MM.1S (cell line): ENCODE measurements around the gene PDE3B.

Experiments used
- EZH2 ChIP-seq: fragments of 300-600 bp; sonication (generic); optimal IDR thresholded peaks from 2 replicates; pipeline ENCODE3; 2017; ENCODE audit warnings: low read depth, mild to moderate bottlenecking, antibody characterized with exemption, low read length, mixed read lengths
- EZH2phosphoT487 ChIP-seq: fragments of 300-600 bp; sonication (generic); IDR thresholded peaks from 2 replicates; pipeline ENCODE4 v1.6.1; 2018; ENCODE audit warnings: antibody characterized with exemption, low read length
- TF ChIP-seq, protein P1 (sequence below): fragments of 300-600 bp; sonication (generic); IDR thresholded peaks from 2 replicates; pipeline ENCODE4 v1.5.1; 2016; ENCODE audit warnings: antibody characterized with exemption, low read length, mixed read lengths

GRCh38 chr11:14617241-14618027 lies 26.2 kb upstream of the PDE3B start:
- TF ChIP-seq EZH2 (no peak), EZH2phosphoT487 (no peak)
- TF ChIP-seq, protein P1, sequence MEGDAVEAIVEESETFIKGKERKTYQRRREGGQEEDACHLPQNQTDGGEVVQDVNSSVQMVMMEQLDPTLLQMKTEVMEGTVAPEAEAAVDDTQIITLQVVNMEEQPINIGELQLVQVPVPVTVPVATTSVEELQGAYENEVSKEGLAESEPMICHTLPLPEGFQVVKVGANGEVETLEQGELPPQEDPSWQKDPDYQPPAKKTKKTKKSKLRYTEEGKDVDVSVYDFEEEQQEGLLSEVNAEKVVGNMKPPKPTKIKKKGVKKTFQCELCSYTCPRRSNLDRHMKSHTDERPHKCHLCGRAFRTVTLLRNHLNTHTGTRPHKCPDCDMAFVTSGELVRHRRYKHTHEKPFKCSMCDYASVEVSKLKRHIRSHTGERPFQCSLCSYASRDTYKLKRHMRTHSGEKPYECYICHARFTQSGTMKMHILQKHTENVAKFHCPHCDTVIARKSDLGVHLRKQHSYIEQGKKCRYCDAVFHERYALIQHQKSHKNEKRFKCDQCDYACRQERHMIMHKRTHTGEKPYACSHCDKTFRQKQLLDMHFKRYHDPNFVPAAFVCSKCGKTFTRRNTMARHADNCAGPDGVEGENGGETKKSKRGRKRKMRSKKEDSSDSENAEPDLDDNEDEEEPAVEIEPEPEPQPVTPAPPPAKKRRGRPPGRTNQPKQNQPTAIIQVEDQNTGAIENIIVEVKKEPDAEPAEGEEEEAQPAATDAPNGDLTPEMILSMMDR = no peak
